H1 (cell line): ENCODE results near the gene LRRC27.

Experiments used
- CEBPB ChIP-seq: IDR thresholded peaks from 2 replicates; pipeline ENCODE4 v1.6.1; 2012; ENCODE audit warnings: low read depth, low read length
- CHD1 ChIP-seq: IDR thresholded peaks from 2 replicates; pipeline ENCODE4 v1.6.1; 2012; ENCODE audit warnings: low read depth, low read length, improper control_type of control experiment
- E2F6 ChIP-seq: IDR thresholded peaks from 2 replicates; pipeline ENCODE4 v1.6.1; 2012; ENCODE audit warnings: inconsistent platforms
- GABPA ChIP-seq: IDR thresholded peaks from 2 replicates; pipeline ENCODE4 v1.6.1; 2011; ENCODE audit warnings: mild to moderate bottlenecking, low read length, moderate library complexity, borderline replicate concordance; ENCODE audit not compliant: insufficient read depth
- JUN ChIP-seq: IDR thresholded peaks from 2 replicates; pipeline ENCODE4 v1.6.1; 2011; ENCODE audit warnings: low read depth, mild to moderate bottlenecking, improper control_type of control experiment, low read length
- MAFK ChIP-seq: IDR thresholded peaks from 2 replicates; pipeline ENCODE4 v1.6.1; 2012; ENCODE audit warnings: low read depth, mild to moderate bottlenecking, improper control_type of control experiment, low read length
- POLR2A ChIP-seq, 2 experiments: IDR thresholded peaks; 1 replicate in 1 of 2; 2 replicates in 1 of 2; pipeline ENCODE4 v1.6.1; 2011; ENCODE audit warnings: low read depth in 2 of 2, low read length in 2 of 2, mild to moderate bottlenecking in 2 of 2; ENCODE audit errors: control extremely low read depth in 1 of 2
- RFX5 ChIP-seq: IDR thresholded peaks from 2 replicates; pipeline ENCODE4 v1.6.1; 2011; ENCODE audit warnings: low read depth, low read length, improper control_type of control experiment, borderline replicate concordance
- SIN3A ChIP-seq, 2 experiments: IDR thresholded peaks in 1 of 2; conservative IDR thresholded peaks in 1 of 2; 2 replicates each; pipeline ENCODE4 v1.6.1; 2011 to 2012; ENCODE audit warnings: low read length in 2 of 2, improper control_type of control experiment in 1 of 2, low read depth in 1 of 2, mild to moderate bottlenecking in 1 of 2
- SP1 ChIP-seq: IDR thresholded peaks from 2 replicates; pipeline ENCODE4 v1.6.1; 2011; ENCODE audit warnings: low read depth, low read length
- SP4 ChIP-seq: IDR thresholded peaks from 2 replicates; pipeline ENCODE4 v1.6.1; 2012; ENCODE audit warnings: low read length, inconsistent platforms
- SRF ChIP-seq: IDR thresholded peaks from 2 replicates; pipeline ENCODE4 v1.6.1; 2011; ENCODE audit warnings: mild to moderate bottlenecking, low read depth, low read length, moderate library complexity
- ZNF274 ChIP-seq: IDR thresholded peaks from 2 replicates; pipeline ENCODE4 v1.7.0; 2012; ENCODE audit warnings: low read length, borderline replicate concordance; ENCODE audit errors: extremely low read depth
- TF ChIP-seq, protein P1 (sequence below), 3 experiments: IDR thresholded peaks; 1 replicate in 2 of 3; 2 replicates in 1 of 3; pipeline versions ENCODE4 v1.5.1 to v1.6.1; 2011; ENCODE audit warnings: low read length in 3 of 3, mild to moderate bottlenecking in 3 of 3, inconsistent platforms in 2 of 3, low read depth in 1 of 3, moderate library complexity in 1 of 3; ENCODE audit not compliant: insufficient read depth in 1 of 3; ENCODE audit errors: control extremely low read depth in 1 of 3

- TF ChIP-seq CEBPB: no peak
- TF ChIP-seq SIN3A (conservative IDR thresholded peaks at IDR 0.05 in 1 of 2, IDR thresholded peaks at IDR 0.05 in 1 of 2; ENCODE audit: low read depth in 1 of 2, low read length in 2 of 2): no peak
- TF ChIP-seq SRF: no peak
- TF ChIP-seq RFX5: no peak
- TF ChIP-seq POLR2A (IDR thresholded peaks at IDR 0.05; ENCODE audit: control extremely low read depth in 1 of 2, low read depth in 2 of 2, low read length in 2 of 2): no peak
- TF ChIP-seq ZNF274: no peak
- TF ChIP-seq, protein P1, sequence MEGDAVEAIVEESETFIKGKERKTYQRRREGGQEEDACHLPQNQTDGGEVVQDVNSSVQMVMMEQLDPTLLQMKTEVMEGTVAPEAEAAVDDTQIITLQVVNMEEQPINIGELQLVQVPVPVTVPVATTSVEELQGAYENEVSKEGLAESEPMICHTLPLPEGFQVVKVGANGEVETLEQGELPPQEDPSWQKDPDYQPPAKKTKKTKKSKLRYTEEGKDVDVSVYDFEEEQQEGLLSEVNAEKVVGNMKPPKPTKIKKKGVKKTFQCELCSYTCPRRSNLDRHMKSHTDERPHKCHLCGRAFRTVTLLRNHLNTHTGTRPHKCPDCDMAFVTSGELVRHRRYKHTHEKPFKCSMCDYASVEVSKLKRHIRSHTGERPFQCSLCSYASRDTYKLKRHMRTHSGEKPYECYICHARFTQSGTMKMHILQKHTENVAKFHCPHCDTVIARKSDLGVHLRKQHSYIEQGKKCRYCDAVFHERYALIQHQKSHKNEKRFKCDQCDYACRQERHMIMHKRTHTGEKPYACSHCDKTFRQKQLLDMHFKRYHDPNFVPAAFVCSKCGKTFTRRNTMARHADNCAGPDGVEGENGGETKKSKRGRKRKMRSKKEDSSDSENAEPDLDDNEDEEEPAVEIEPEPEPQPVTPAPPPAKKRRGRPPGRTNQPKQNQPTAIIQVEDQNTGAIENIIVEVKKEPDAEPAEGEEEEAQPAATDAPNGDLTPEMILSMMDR (IDR thresholded peaks at IDR 0.05; ENCODE audit: control extremely low read depth in 1 of 3, insufficient read depth in 1 of 3, low read depth in 1 of 3, low read length in 3 of 3): no peak
- no peak for TF ChIP-seq MAFK
- TF ChIP-seq SP1: no peak
- no peak for TF ChIP-seq CHD1
- no peak for TF ChIP-seq SP4
- TF ChIP-seq E2F6: no peak
- no peak for TF ChIP-seq GABPA
- TF ChIP-seq JUN: no peak
Observed at GRCh38 chr10:132413226-132414205, 81.5 kb downstream of the LRRC27 start.
